Body of pancreas (tissue), 4 donors: ENCODE measurements around the gene HYCC1.

ENCODE experiments used
- POLR2A ChIP-seq, 3 donors: fragments of 450-650 bp; IDR thresholded peaks; one replicate each; pipeline ENCODE4 v1.6.1; 2016; ENCODE audit warnings: antibody characterized with exemption in 3 of 3, mild to moderate bottlenecking in 2 of 3
- TF ChIP-seq, protein P1 (sequence below), 7 experiments: fragments of 450-650 bp in 4 of 7; fragments of 200-600 bp in 3 of 7; sonication (generic) in 3 of 7; IDR thresholded peaks; one replicate each; pipeline ENCODE4 v1.5.1; 2016 to 2019; ENCODE audit warnings: antibody characterized with exemption in 7 of 7

DNA sequence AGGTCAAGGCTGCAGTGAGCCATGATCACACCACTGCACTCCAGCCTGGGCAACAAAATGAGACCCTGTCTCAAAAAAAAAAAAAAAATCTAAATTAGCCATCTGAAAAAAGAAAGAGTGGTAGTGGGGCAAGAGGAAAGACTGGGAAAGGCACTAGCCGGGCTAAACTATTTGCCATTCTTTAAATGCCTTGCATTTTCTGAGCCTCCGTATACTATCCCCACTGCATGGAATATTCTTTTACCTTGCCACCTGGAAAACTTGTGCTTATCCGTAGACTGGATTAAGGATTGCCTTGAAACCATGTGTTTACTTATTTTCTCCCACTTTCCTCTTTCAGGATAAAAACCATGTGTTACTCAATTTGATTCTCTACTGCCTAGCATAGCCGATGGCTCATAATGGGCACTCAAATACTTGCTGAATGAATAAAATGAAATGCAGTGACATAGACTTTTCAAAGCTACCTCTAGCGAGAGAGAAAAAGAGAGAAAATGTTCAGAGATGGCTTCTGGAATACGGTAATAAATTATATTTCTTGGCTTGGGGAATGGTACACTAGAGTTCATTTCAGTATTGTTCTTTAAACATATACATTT lies 30.6 kb downstream of the HYCC1 start:
- TF ChIP-seq, protein P1, sequence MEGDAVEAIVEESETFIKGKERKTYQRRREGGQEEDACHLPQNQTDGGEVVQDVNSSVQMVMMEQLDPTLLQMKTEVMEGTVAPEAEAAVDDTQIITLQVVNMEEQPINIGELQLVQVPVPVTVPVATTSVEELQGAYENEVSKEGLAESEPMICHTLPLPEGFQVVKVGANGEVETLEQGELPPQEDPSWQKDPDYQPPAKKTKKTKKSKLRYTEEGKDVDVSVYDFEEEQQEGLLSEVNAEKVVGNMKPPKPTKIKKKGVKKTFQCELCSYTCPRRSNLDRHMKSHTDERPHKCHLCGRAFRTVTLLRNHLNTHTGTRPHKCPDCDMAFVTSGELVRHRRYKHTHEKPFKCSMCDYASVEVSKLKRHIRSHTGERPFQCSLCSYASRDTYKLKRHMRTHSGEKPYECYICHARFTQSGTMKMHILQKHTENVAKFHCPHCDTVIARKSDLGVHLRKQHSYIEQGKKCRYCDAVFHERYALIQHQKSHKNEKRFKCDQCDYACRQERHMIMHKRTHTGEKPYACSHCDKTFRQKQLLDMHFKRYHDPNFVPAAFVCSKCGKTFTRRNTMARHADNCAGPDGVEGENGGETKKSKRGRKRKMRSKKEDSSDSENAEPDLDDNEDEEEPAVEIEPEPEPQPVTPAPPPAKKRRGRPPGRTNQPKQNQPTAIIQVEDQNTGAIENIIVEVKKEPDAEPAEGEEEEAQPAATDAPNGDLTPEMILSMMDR (IDR thresholded peaks at IDR 0.05): no peak
- TF ChIP-seq POLR2A (IDR thresholded peaks at IDR 0.05): no peak
